ENCODE data around the gene WIPF3.

The WIPF3 gene

DNA sequence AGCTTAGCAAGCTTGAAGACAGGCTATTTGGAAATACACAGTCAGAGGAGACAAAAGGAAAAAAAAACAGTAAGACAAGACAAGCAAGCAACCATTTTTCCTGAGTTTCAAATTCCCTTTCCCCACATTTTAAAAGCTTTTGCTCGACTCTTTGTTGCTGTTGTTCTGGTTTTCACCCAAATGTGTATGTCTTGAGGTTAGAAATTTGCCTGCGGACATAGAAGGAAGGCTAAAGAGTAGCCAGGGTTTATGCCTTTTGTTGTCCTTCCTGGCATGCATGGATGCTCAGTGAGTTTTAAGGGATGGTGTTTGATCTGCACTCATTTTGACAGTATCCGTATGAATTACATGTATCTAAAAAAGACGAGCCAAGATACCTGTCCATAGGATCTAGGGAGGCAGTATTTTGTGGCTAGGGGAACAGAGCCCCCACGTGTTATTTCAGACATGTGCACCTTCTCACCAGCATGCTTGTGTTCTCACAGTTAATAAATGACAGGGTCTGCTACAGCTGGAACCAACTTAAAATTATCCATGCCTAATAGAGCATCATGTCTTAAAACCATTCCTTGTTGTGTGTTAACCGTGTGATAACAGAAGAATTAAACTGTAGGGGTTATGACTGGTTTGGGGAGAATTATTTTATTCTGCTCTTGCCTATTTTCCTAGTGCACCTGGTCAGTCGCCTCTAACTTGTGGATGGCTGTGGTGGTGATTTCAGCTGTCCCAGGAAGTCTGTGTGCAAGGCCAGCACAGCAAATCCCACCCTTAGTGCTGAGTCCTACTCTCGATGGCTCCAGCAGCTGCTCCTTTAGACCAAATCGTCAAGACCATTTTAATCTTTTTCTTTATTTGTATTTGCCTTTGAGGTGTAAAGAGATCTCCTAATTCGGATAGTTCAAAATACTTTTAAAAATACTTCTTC, 9.1 kb downstream of the WIPF3 start:
- Mint-ChIP-seq H3K4me3 (no peak overlapping the region), H3K36me3 (ENCODE audit: insufficient read depth) (no peaks in the 10 kb centered on the region), H3K27me3 (peaks cover 23 to 43% of the 10 kb centered on the region in 2 donors), H3K4me1 (ENCODE audit: low read depth in 2 of 2) (no peaks in the 10 kb centered on the region), H3K9me3 (no peaks in the 10 kb centered on the region), H3K27ac (no peak overlapping the region)
- no peak for ATAC-seq (replicated peaks)
- no peak for DNase-seq

- Mint-ChIP-seq H3K36me3 (ENCODE audit: insufficient read depth) (no peaks in the 10 kb centered on the region), H3K27ac (no peak overlapping the region), H3K27me3 (peaks cover 12 to 49% of the 10 kb centered on the region in 2 donors), H3K9me3 (no peaks in the 10 kb centered on the region), H3K4me3 (no peak overlapping the region), H3K4me1 (ENCODE audit: low read depth in 2 of 2) (no peaks in the 10 kb centered on the region)
- no peak for ATAC-seq (replicated peaks)
- no peak for DNase-seq
Measured at GRCh38 chr7:29818308-29818707, 12.0 kb downstream of the WIPF3 start.

DNA sequence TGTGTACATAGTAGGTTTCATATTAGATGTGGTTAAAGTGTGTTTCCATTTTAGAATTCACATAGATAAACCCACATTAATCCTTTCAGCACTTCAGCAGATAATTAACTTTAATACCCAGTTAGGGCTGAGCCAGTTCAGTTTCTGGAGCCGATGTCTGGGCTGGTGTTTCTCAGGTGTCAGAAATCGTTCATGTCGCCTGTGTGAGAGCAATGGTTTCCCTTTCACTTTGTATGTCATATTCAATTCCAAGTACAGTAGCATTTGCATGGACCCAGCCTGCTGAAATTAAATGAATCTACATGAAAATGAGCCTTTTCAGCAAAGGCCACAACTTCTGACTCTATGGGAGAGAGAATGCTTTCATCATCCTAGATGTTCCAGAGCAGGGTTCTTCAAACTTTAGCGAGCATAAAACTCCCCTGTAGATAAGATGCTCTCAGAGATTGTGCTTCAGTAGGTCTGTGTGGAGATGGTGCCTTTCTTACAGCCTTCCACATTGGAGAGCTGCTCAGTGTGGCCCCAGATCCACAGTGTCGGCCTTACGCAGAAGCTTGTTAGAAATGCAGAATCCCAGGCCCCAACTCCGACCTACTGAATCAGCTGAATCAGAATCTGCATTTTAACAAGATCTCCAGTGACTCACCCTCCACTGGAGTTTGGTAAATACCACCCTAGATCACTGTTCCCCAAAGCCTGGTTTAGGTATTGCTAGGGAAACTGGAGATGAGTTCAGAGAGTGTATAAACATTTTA, 19.6 kb downstream of the WIPF3 start:
- no peaks in the 10 kb centered on the region for H3K9me3 Mint-ChIP-seq
- peaks cover 19 to 31% of the 10 kb centered on the region in 2 donors for H3K27me3 Mint-ChIP-seq
- peak overlapping the region; percentile 39 to 56 for H3K4me3 Mint-ChIP-seq
- peak overlapping the region in 1 of 2 donors; percentile 36 for H3K27ac Mint-ChIP-seq
- H3K4me1 Mint-ChIP-seq (ENCODE audit: low read depth in 2 of 2) = peaks cover 4 to 8% of the 10 kb centered on the region in 2 donors
- ATAC-seq (replicated peaks) (peak; percentile 53), DNase-seq (no peak)
- H3K36me3 Mint-ChIP-seq (ENCODE audit: insufficient read depth) = no peaks in the 10 kb centered on the region

DNA sequence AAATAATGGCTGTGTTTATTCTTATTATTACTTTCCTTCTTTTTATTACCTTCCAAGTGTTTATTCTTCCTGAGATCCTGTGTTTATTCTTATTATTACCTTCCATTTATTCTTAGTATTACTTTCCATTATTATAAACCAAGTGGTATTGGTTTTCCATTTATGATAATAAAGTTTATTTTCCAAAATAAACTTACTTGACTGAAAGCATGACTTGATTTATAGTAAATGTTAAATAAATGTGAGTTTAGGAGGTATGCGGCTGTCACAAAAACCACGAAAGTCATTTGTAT, 20.2 kb downstream of the WIPF3 start:
- peak overlapping the region in 1 of 2 donors; percentile 56 for H3K4me3 Mint-ChIP-seq
- peak overlapping the region in 1 of 2 donors; percentile 36 for H3K27ac Mint-ChIP-seq
- no peaks in the 10 kb centered on the region for H3K9me3 Mint-ChIP-seq
- H3K36me3 Mint-ChIP-seq (ENCODE audit: insufficient read depth) = no peaks in the 10 kb centered on the region
- no peak for ATAC-seq (replicated peaks)
- H3K27me3 Mint-ChIP-seq = peaks cover 23 to 32% of the 10 kb centered on the region in 2 donors
- no peak for DNase-seq
- peaks cover 4 to 8% of the 10 kb centered on the region in 2 donors for H3K4me1 Mint-ChIP-seq (ENCODE audit: low read depth in 2 of 2)

DNA sequence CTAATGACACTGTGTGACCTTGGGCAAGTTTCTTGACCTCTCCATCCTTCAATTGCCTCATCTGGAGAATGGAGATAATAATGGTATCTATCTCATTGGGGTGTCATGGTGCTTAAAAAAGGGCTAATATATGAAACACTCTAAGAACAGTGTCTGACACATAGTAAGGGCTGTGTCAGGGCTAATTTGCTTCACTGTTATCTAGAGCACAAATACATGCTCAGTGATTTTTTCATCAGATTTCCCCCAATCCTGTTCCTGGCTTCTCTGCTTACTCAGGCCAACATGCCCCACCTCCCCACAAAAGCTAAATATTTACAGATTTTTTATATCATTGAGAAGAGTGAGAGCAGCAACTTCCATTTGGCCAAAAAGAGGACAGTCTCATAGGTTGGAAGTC, 20.6 kb downstream of the WIPF3 start:
- H3K27ac Mint-ChIP-seq = peak overlapping the region in 1 of 2 donors; percentile 36
- H3K4me3 Mint-ChIP-seq = no peak overlapping the region
- ATAC-seq (replicated peaks) (no peak), DNase-seq (no peak)
- peaks cover 27 to 32% of the 10 kb centered on the region in 2 donors for H3K27me3 Mint-ChIP-seq
- H3K4me1 Mint-ChIP-seq (ENCODE audit: low read depth in 2 of 2) = peaks cover 4 to 8% of the 10 kb centered on the region in 2 donors
- H3K36me3 Mint-ChIP-seq (ENCODE audit: insufficient read depth) = no peaks in the 10 kb centered on the region
- H3K9me3 Mint-ChIP-seq = no peaks in the 10 kb centered on the region

DNA sequence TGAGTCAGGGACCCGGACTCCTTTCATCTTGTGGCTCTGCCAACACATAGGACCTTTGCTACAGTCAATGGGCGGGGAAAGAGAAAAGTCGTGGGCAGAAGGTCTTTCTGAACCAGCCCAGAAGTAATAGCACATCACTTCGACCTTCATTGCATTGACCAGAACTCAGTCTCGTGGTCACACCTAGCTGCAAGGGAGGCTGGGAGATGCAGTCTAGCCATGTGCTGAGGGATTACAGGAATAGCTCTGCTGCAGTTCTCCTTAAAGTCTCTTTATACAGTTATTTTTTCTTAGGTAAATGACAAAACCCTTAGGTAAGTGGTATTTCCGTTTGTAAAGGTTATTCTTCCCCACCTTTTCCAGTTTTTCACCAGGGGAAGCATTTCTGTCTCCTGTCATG, 25.4 kb downstream of the WIPF3 start:
- no peak overlapping the region for H3K27ac Mint-ChIP-seq
- no peak overlapping the region for H3K4me3 Mint-ChIP-seq
- ATAC-seq (replicated peaks) (no peak), DNase-seq (no peak)
- no peaks in the 10 kb centered on the region for H3K9me3 Mint-ChIP-seq
- H3K4me1 Mint-ChIP-seq (ENCODE audit: low read depth in 2 of 2) = no peaks in the 10 kb centered on the region
- no peaks in the 10 kb centered on the region for H3K36me3 Mint-ChIP-seq (ENCODE audit: insufficient read depth)
- H3K27me3 Mint-ChIP-seq = peaks cover 26 to 42% of the 10 kb centered on the region in 2 donors

DNA sequence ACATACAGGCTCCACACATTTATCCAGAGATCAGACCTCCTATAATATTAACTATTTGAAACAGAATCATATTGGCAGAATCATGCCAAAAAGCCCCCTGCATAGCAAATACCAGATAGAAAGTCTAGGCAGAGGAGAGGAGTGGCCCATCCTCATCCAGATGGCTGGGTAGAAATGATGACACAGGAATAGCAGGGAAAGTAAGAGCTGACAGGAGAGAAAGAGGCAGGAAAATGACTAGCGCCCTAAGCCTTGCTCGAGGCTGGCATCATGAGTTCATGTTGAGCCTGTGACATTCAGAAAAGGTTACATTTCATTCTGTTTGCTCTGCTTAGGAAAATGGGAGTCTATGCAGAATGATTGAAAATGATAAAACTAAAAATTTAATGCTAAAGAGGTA, 27.6 kb downstream of the WIPF3 start:
- Mint-ChIP-seq H3K36me3 (ENCODE audit: insufficient read depth) (no peaks in the 10 kb centered on the region), H3K4me3 (no peak overlapping the region), H3K4me1 (ENCODE audit: low read depth in 2 of 2) (no peaks in the 10 kb centered on the region), H3K27ac (no peak overlapping the region), H3K9me3 (no peaks in the 10 kb centered on the region), H3K27me3 (peaks cover 31 to 34% of the 10 kb centered on the region in 2 donors)
- DNase-seq = no peak
- no peak for ATAC-seq (replicated peaks)

- no peak overlapping the region for H3K27ac Mint-ChIP-seq
- ATAC-seq (replicated peaks) = no peak
- no peak overlapping the region for H3K4me3 Mint-ChIP-seq
- no peak for DNase-seq
- H3K36me3 Mint-ChIP-seq (ENCODE audit: insufficient read depth) = no peaks in the 10 kb centered on the region
- no peaks in the 10 kb centered on the region for H3K4me1 Mint-ChIP-seq (ENCODE audit: low read depth in 2 of 2)
- H3K27me3 Mint-ChIP-seq = peaks cover 23 to 41% of the 10 kb centered on the region in 2 donors
- no peaks in the 10 kb centered on the region for H3K9me3 Mint-ChIP-seq
Measured at GRCh38 chr7:29835718-29836117, 29.4 kb downstream of the WIPF3 start.

DNA sequence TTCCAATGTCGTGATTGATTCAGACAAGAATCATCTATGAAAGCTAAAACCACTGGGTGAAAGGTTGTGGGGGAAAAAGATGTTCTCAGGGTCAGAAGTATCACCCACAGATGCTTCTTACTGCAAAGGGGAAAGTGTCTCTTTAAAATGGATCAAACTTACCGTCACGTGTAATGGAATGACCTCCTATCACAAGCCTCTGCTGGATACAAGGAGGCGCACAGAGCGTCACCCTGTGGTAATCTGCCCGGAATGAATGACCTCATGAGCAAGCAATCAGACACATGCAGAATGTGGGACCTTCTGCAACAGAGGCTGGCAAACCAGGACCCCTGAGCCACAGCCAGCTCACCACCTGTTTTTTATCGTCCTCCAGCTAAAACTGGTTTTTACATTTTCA, 33.0 kb downstream of the WIPF3 start:
- peaks cover 29 to 39% of the 10 kb centered on the region in 2 donors for H3K27me3 Mint-ChIP-seq
- H3K27ac Mint-ChIP-seq = no peak overlapping the region
- no peaks in the 10 kb centered on the region for H3K36me3 Mint-ChIP-seq (ENCODE audit: insufficient read depth)
- no peak overlapping the region for H3K4me3 Mint-ChIP-seq
- H3K9me3 Mint-ChIP-seq = no peaks in the 10 kb centered on the region
- ATAC-seq (replicated peaks) (no peak), DNase-seq (no peak)
- no peaks in the 10 kb centered on the region for H3K4me1 Mint-ChIP-seq (ENCODE audit: low read depth in 2 of 2)

GRCh38 chr7:29839921-29840320, 33.6 kb downstream of the WIPF3 start:
- ATAC-seq (replicated peaks) = no peak
- H3K4me1 Mint-ChIP-seq (ENCODE audit: low read depth in 2 of 2) = no peaks in the 10 kb centered on the region
- H3K36me3 Mint-ChIP-seq (ENCODE audit: insufficient read depth) = no peaks in the 10 kb centered on the region
- no peak overlapping the region for H3K27ac Mint-ChIP-seq
- no peaks in the 10 kb centered on the region for H3K9me3 Mint-ChIP-seq
- no peak for DNase-seq
- H3K27me3 Mint-ChIP-seq = peaks cover 30 to 42% of the 10 kb centered on the region in 2 donors
- no peak overlapping the region for H3K4me3 Mint-ChIP-seq

- Mint-ChIP-seq H3K27me3 (peaks cover 37 to 44% of the 10 kb centered on the region in 2 donors), H3K4me3 (no peak overlapping the region), H3K9me3 (no peaks in the 10 kb centered on the region), H3K4me1 (ENCODE audit: low read depth in 2 of 2) (no peaks in the 10 kb centered on the region), H3K36me3 (ENCODE audit: insufficient read depth) (no peaks in the 10 kb centered on the region), H3K27ac (no peak overlapping the region)
- DNase-seq (no peak), ATAC-seq (replicated peaks) (no peak)
Measured at GRCh38 chr7:29840701-29841100, 34.4 kb downstream of the WIPF3 start.

GRCh38 chr7:29841926-29842701, 35.8 kb downstream of the WIPF3 start:
- Mint-ChIP-seq H3K9me3 (no peaks in the 10 kb centered on the region), H3K27ac (no peak overlapping the region), H3K27me3 (peaks cover 51% of the 10 kb centered on the region in 2 donors), H3K36me3 (ENCODE audit: insufficient read depth) (no peaks in the 10 kb centered on the region), H3K4me3 (no peak overlapping the region), H3K4me1 (ENCODE audit: low read depth in 2 of 2) (no peaks in the 10 kb centered on the region)
- DNase-seq (no peak), ATAC-seq (replicated peaks) (no peak)

DNA sequence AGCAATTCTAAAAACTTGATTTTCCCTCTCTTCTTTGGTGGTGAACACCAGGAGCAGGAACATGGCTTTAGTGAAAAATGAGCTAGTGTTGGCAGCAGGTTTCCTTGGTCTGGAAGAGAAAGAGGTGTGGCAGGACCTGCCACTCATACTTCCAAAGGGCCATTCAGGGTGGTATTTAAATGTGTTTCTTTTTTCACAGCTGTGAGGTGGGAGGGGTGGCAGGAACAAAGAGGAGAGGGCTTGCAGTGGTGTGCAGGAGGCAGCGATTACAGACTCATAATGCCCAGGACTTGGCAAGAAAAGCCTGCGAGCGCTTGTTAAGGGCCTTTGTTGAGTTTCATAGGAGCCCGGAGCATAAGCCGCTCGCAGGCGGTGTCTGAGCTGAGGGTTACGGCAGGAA, 36.8 kb downstream of the WIPF3 start:
- Mint-ChIP-seq H3K4me3 (no peak overlapping the region), H3K9me3 (no peaks in the 10 kb centered on the region)

More for the DNA sequence above, 36.8 kb downstream of the WIPF3 start:
- Mint-ChIP-seq H3K27me3 (peaks cover 59 to 61% of the 10 kb centered on the region in 2 donors), H3K27ac (no peak overlapping the region), H3K36me3 (ENCODE audit: insufficient read depth) (no peaks in the 10 kb centered on the region), H3K4me1 (ENCODE audit: low read depth in 2 of 2) (no peaks in the 10 kb centered on the region)
- ATAC-seq (replicated peaks) = no peak
- DNase-seq = no peak

All from effector memory CD8-positive, alpha-beta T cell (primary cell).